Endothelial cell of umbilical vein (primary cell): ENCODE results near the gene CNR2. TPM values are rescaled to one million over a fixed set of nuclear protein-coding genes. Genes with fewer than 3 reads are reported as not detected.

Source experiments
- BruUV-seq: library from RNA; stranded (reverse); fragments of 400-500 nt; replicated peaks from 2 replicates; lab custom pipeline; 2021; lab: Mats Ljungman, UMichigan
- CTCF ChIA-PET: fragments of 300-600, 350-600 bp; sonication (Branson Sonifier 250); formaldehyde crosslinking; loops from one replicate; lab custom pipeline; 2021; ENCODE audit warnings: antibody characterized with exemption, inconsistent platforms; lab: Charles Lee
- POLR2A ChIA-PET: fragments of 300-600, 350-600 bp; sonication (Branson Sonifier 250); formaldehyde crosslinking; loops from one replicate; lab custom pipeline; 2021; ENCODE audit warnings: antibody characterized with exemption, inconsistent platforms; lab: Charles Lee
- DNase-seq: peaks from one replicate; pipeline ENCODE4 v3.0.0-alpha.2; 2011; ENCODE audit warnings: low read depth, low spot score
- FAIRE-seq: peaks from 2 replicates; lab custom pipeline; 2011; peaks lifted over from hg19 to GRCh38; lab: Jason Lieb, UNC
- H2AFZ ChIP-seq: 2 replicates; pipeline ENCODE4 v1.6.0; 2012; ENCODE audit warnings: low read depth, low read length, control low read depth, inconsistent platforms
- H3K27ac ChIP-seq: 2 replicates; pipeline ENCODE4 v1.5.1; 2011; ENCODE audit warnings: low read depth, mild to moderate bottlenecking, control low read depth, low read length, moderate library complexity; ENCODE audit not compliant: insufficient read depth
- H3K27me3 ChIP-seq, 2 experiments: 2 replicates each; pipeline versions ENCODE4 v1.6.0 to v1.6.1; 2011; ENCODE audit warnings: low read length in 2 of 2, mixed read lengths in 1 of 2; ENCODE audit not compliant: control insufficient read depth in 2 of 2, insufficient read depth in 2 of 2
- H3K36me3 ChIP-seq, 2 experiments: 2 replicates in 1 of 2; 3 replicates in 1 of 2; pipeline ENCODE4 v1.5.1; 2011; ENCODE audit warnings: low read length in 2 of 2, mild to moderate bottlenecking in 1 of 2, moderate library complexity in 1 of 2; ENCODE audit not compliant: control insufficient read depth in 2 of 2, insufficient read depth in 2 of 2; ENCODE audit errors: extremely low read depth in 1 of 2
- H3K4me1 ChIP-seq: 3 replicates; pipeline ENCODE4 v1.5.1; 2011; ENCODE audit warnings: mild to moderate bottlenecking, low read length; ENCODE audit not compliant: control insufficient read depth, insufficient read depth; ENCODE audit errors: extremely low read depth
- H3K4me2 ChIP-seq: 2 replicates; pipeline ENCODE4 v1.6.1; 2011; ENCODE audit warnings: low read length, control low read depth, mixed read lengths; ENCODE audit not compliant: insufficient read depth
- H3K4me3 ChIP-seq, 3 experiments: fragments of 200-600 bp in 1 of 3; sonication (generic), shearing (Covaris generic) in 1 of 3; replicated peaks in 1 of 3; 2 replicates each; pipeline ENCODE4 v1.5.1; 2011 to 2016; ENCODE audit warnings: control low read depth in 3 of 3, low read length in 3 of 3, mild to moderate bottlenecking in 2 of 3, inconsistent platforms in 1 of 3, low read depth in 1 of 3, moderate library complexity in 1 of 3; ENCODE audit not compliant: insufficient read depth in 1 of 3
- H3K79me2 ChIP-seq: 2 replicates; pipeline ENCODE4 v1.6.0; 2012; ENCODE audit warnings: low read length, inconsistent platforms; ENCODE audit not compliant: control insufficient read depth, insufficient read depth
- H3K9ac ChIP-seq: replicated peaks from 2 replicates; pipeline ENCODE3; 2011; ENCODE audit warnings: low read length, control low read depth; ENCODE audit not compliant: insufficient read depth; ENCODE audit errors: extremely low read depth
- H3K9me1 ChIP-seq: replicated peaks from 3 replicates; pipeline ENCODE4 v1.6.0; 2011; ENCODE audit warnings: mild to moderate bottlenecking, low read length; ENCODE audit not compliant: control insufficient read depth, insufficient read depth; ENCODE audit errors: extremely low read depth
- H3K9me3 ChIP-seq: replicated peaks from 2 replicates; pipeline ENCODE4 v1.5.1; 2012; ENCODE audit warnings: low read length, inconsistent platforms; ENCODE audit not compliant: control insufficient read depth, insufficient read depth
- H4K20me1 ChIP-seq: replicated peaks from 2 replicates; pipeline ENCODE3; 2011; ENCODE audit warnings: mild to moderate bottlenecking, low read length; ENCODE audit not compliant: control insufficient read depth, insufficient read depth; ENCODE audit errors: extremely low read depth
- EZH2 ChIP-seq: IDR thresholded peaks from 2 replicates; pipeline ENCODE4 v1.6.1; 2012; ENCODE audit warnings: borderline replicate concordance, low read depth, mild to moderate bottlenecking, moderate library complexity, low read length, inconsistent platforms; ENCODE audit not compliant: severe bottlenecking
- FOS ChIP-seq: IDR thresholded peaks from 2 replicates; pipeline ENCODE4 v1.6.1; 2011; ENCODE audit warnings: mild to moderate bottlenecking, low read length, moderate library complexity, borderline replicate concordance; ENCODE audit not compliant: insufficient read depth
- GATA2 ChIP-seq: IDR thresholded peaks from 2 replicates; pipeline ENCODE4 v1.7.0; 2011; ENCODE audit warnings: low read depth, mild to moderate bottlenecking, moderate library complexity, mixed read lengths, low read length; ENCODE audit not compliant: insufficient read length, insufficient read depth
- JUN ChIP-seq: IDR thresholded peaks from 2 replicates; pipeline ENCODE4 v1.6.1; 2011; ENCODE audit warnings: borderline replicate concordance, low read depth; ENCODE audit not compliant: insufficient read length, insufficient read depth
- MYC ChIP-seq: IDR thresholded peaks from one replicate; pipeline ENCODE4 v1.6.1; 2011; ENCODE audit warnings: mild to moderate bottlenecking, low read depth, low read length
- POLR2A ChIP-seq: IDR thresholded peaks from 2 replicates; pipeline ENCODE4 v1.6.1; 2012; ENCODE audit warnings: low read depth, mild to moderate bottlenecking, control low read depth, low read length
- POLR2AphosphoS5 ChIP-seq: IDR thresholded peaks from 2 replicates; pipeline ENCODE4 v1.6.1; 2012; ENCODE audit warnings: low read depth, mild to moderate bottlenecking, control low read depth, low read length, moderate library complexity; ENCODE audit not compliant: insufficient read depth
- dilution Hi-C: fragments of 300-500 bp; cut with MboI; formaldehyde crosslinking; loops from one replicate; pipeline ENCODE4 v1.15.0; 2019; ENCODE audit warnings: low sequenced_read_pairs; ENCODE audit not compliant: extremely low pct_ligation_motif_present
- intact Hi-C: fragments of 100-400 bp; cut with micrococcal nuclease; formaldehyde crosslinking; loops from one replicate; pipeline ENCODE4 v1.10.0; 2022
- polyA plus RNA-seq, 4 experiments: library from polyadenylated mRNA; depleted of rRNA in 3 of 4; stranded (reverse) in 3 of 4; unstranded in 1 of 4; fragments of >200 nt; gene quantifications; 2 replicates each; pipeline versions ENCODE4 v1.2.1 to v1.2.3, GENCODE V29; 2011 to 2012; ENCODE audit warnings: missing spikeins in 1 of 4
- total RNA-seq: library from RNA; stranded (reverse); gene quantifications from 2 replicates; pipeline ENCODE4 v1.2.3, GENCODE V29; 2021
- TF ChIP-seq, protein P1 (sequence below): IDR thresholded peaks from 2 replicates; pipeline ENCODE4 v1.6.1; 2011; ENCODE audit not compliant: insufficient read depth, insufficient read length
- TF ChIP-seq, protein P2 (sequence below), 2 donors: IDR thresholded peaks; 1 replicate in 1 of 2; 2 replicates in 1 of 2; pipeline ENCODE4 v1.5.1; 2011; ENCODE audit warnings: low read length in 2 of 2, mild to moderate bottlenecking in 2 of 2, moderate library complexity in 2 of 2, control low read depth in 1 of 2, inconsistent platforms in 1 of 2, low read depth in 1 of 2; ENCODE audit not compliant: insufficient read depth in 1 of 2; ENCODE audit errors: extremely low read depth in 1 of 2

Gene CNR2
- total and polyA plus RNA-seq, 2 donors (not counting 3 experiments of a cell fraction or from before 2014, with no cell fraction given): not detected

DNA sequence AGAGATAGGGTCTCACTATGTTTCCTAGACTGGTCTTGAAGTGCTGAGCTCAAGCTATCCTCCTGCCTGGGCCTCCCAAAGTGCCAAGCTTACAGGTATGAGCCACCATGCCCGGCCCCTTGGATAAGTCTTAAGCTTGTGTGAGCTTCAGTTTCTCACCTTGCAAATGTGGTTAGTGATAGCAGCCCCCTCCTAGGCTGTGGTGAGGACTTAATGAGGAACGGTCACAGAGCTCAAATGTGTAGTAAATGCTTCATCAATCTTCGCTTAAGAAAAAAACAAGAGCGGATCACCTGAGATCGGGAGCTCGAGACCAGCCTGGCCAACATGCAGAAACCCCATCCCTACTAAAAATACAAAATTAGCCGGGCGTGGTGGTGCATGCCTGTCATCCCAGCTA lies 3.0 kb downstream of the CNR2 start:
- no peaks in the 10 kb centered on the region for H3K4me1 ChIP-seq
- H3K79me2 ChIP-seq: no peaks in the 10 kb centered on the region
- H3K27ac ChIP-seq: no peak overlapping the region
- H3K9ac ChIP-seq: no peak overlapping the region
- no peaks in the 10 kb centered on the region for H4K20me1 ChIP-seq
- H2AFZ ChIP-seq: no peak overlapping the region
- FAIRE-seq: no peak
- H3K9me1 ChIP-seq: no peaks in the 10 kb centered on the region
- no peak for DNase-seq
- dilution Hi-C loops (no loop called here), intact Hi-C loops (no loop called here)
- H3K4me3 ChIP-seq: no peak overlapping the region
- no TSS peak for BruUV-seq
- TF ChIP-seq JUN: no peak
- TF ChIP-seq, protein P1, sequence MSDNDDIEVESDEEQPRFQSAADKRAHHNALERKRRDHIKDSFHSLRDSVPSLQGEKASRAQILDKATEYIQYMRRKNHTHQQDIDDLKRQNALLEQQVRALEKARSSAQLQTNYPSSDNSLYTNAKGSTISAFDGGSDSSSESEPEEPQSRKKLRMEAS: no peak
- no peak for TF ChIP-seq MYC
- TF ChIP-seq EZH2: no peak
- no peak for TF ChIP-seq FOS
- no peak overlapping the region for H3K4me2 ChIP-seq
- CTCF ChIA-PET: interaction anchor here (0.8 to 1.3 kb wide), 3 partner anchors 99 to 240 kb away, joined by 3 to 4 read pairs (median 4); no protein-coding TSS in a partner anchor
- no peaks in the 10 kb centered on the region for H3K9me3 ChIP-seq
- H3K27me3 ChIP-seq: peaks cover 7 to 10% of the 10 kb centered on the region in 2 experiments
- no peaks in the 10 kb centered on the region for H3K36me3 ChIP-seq
- POLR2A ChIA-PET: no interaction called here

DNA sequence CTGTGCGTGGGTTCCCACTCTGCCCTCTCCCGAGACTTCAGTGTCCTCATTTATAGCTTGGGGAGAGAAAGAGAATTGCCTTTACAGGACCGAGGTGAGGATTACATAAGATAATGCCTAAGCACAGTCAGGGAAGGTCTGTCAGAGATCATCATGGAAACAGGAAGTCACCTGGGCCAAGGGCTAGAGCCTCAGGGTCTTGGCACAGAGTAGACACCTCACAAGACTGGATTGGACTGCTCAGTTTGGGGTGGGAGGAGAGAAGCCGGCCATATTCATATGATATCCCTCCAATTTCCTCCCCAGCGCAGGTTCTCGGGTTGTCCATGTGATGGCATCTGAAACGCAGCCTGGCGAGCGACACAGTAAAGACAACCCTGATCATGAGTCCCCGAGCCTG lies 3.8 kb downstream of the CNR2 start:
- POLR2A ChIA-PET: no interaction called here
- DNase-seq (no peak), FAIRE-seq (no peak)
- dilution Hi-C loops: no loop called here
- Histone ChIP-seq H3K4me3 (no peak overlapping the region), H3K4me2 (no peak overlapping the region), H3K27ac (no peak overlapping the region), H3K9me3 (no peaks in the 10 kb centered on the region), H3K27me3 (peaks cover 12 to 17% of the 10 kb centered on the region in 2 experiments), H3K36me3 (no peaks in the 10 kb centered on the region), H3K79me2 (no peaks in the 10 kb centered on the region), H3K4me1 (no peaks in the 10 kb centered on the region), H2AFZ (no peak overlapping the region), H3K9ac (no peak overlapping the region), H3K9me1 (no peaks in the 10 kb centered on the region), H4K20me1 (no peaks in the 10 kb centered on the region)
- TF ChIP-seq MYC (no peak), GATA2 (no peak), EZH2 (no peak), POLR2A (no peak), JUN (no peak), FOS (no peak), POLR2AphosphoS5 (no peak)
- TF ChIP-seq, protein P2, sequence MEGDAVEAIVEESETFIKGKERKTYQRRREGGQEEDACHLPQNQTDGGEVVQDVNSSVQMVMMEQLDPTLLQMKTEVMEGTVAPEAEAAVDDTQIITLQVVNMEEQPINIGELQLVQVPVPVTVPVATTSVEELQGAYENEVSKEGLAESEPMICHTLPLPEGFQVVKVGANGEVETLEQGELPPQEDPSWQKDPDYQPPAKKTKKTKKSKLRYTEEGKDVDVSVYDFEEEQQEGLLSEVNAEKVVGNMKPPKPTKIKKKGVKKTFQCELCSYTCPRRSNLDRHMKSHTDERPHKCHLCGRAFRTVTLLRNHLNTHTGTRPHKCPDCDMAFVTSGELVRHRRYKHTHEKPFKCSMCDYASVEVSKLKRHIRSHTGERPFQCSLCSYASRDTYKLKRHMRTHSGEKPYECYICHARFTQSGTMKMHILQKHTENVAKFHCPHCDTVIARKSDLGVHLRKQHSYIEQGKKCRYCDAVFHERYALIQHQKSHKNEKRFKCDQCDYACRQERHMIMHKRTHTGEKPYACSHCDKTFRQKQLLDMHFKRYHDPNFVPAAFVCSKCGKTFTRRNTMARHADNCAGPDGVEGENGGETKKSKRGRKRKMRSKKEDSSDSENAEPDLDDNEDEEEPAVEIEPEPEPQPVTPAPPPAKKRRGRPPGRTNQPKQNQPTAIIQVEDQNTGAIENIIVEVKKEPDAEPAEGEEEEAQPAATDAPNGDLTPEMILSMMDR (IDR thresholded peaks at IDR 0.05; ENCODE audit: extremely low read depth in 1 of 2, insufficient read depth in 1 of 2, low read depth in 1 of 2, low read length in 2 of 2): no peak
- TF ChIP-seq, protein P1: no peak
- intact Hi-C loops: no loop called here
- CTCF ChIA-PET: interaction anchor here (0.5 to 1.1 kb wide), 3 partner anchors 49 to 241 kb away, joined by 3 to 4 read pairs (median 3); no protein-coding TSS in a partner anchor
- BruUV-seq: no TSS peak
